ENCODE measurements around the gene CNOT3.

- TF ChIP-seq CTCF (IDR thresholded peaks at IDR 0.05), result no peak
- no peak for TF ChIP-seq POLR2A (IDR thresholded peaks at IDR 0.05)
Measured at GRCh38 chr19:54099190-54099902, 38.2 kb upstream of the CNOT3 start.
